Lower leg skin (tissue), 4 donors: ENCODE results near the gene ARHGAP24. TPM values are rescaled to one million over a fixed set of nuclear protein-coding genes. Genes with fewer than 3 reads are reported as not detected.

Experiments
- DNase-seq, 2 donors: peaks; one replicate each; pipeline ENCODE4 v3.0.0-alpha.2; 2019; ENCODE audit warnings: low spot score in 2 of 2
- H3K4me3 ChIP-seq: fragments of 200-600 bp; sonication (generic); 2 replicates; pipeline ENCODE4 v1.5.1; 2017; ENCODE audit warnings: mild to moderate bottlenecking, low read depth; ENCODE audit not compliant: poor library complexity, severe bottlenecking
- CTCF ChIP-seq, 3 donors: fragments of 450-650 bp; IDR thresholded peaks; one replicate each; pipeline ENCODE4 v1.5.1; 2016; ENCODE audit warnings: antibody characterized with exemption in 3 of 3, mild to moderate bottlenecking in 3 of 3, moderate library complexity in 2 of 3
- POLR2A ChIP-seq, 2 donors: fragments of 450-650 bp; IDR thresholded peaks; one replicate each; pipeline ENCODE4 v1.6.1; 2016 to 2017; ENCODE audit warnings: antibody characterized with exemption in 2 of 2, mild to moderate bottlenecking in 1 of 2, moderate library complexity in 1 of 2
- WGBS, 2 donors: methylation state at CpG; one replicate each; pipeline ENCODE4 v1.1.5; 2018; 5-methylcytosine and 5-hydroxymethylcytosine counted together
- intact Hi-C: fragments of 100-400 bp; cut with DNase I; formaldehyde crosslinking; loops from one replicate; pipeline ENCODE4 v1.15.0; 2023; ENCODE audit warnings: low total_unique reads
- total RNA-seq, 4 donors: library from RNA; depleted of rRNA; stranded (reverse); fragments of >200 nt; gene quantifications; one replicate each; pipeline ENCODE4 v1.1.0, GENCODE V29; 2016

The ARHGAP24 gene
- total RNA-seq, 4 donors from 2014 or later, result 13.1 to 58.4 (median 24.0) TPM

- intact Hi-C loops, result no loop called here
- WGBS, 2 donors, result 82 to 95% methylated on average over 1 of the region's 1 CpG
- H3K4me3 ChIP-seq, result no peak overlapping the region
- DNase-seq, result no peak
- TF ChIP-seq CTCF (IDR thresholded peaks at IDR 0.05) (no peak), POLR2A (IDR thresholded peaks at IDR 0.05) (no peak)
Observed at GRCh38 chr4:85883180-85883579, 408.2 kb downstream of the ARHGAP24 start.

- WGBS, 2 donors, result 70% methylated on average over 2 of the region's 2 CpGs
- no peak overlapping the region for H3K4me3 ChIP-seq
- TF ChIP-seq CTCF (IDR thresholded peaks at IDR 0.05) (no peak), POLR2A (IDR thresholded peaks at IDR 0.05) (no peak)
- no peak for DNase-seq
- intact Hi-C loops, result no loop called here
Observed at GRCh38 chr4:85884251-85884650, 409.3 kb downstream of the ARHGAP24 start.

- TF ChIP-seq POLR2A (IDR thresholded peaks at IDR 0.05) (no peak), CTCF (IDR thresholded peaks at IDR 0.05) (no peak)
- H3K4me3 ChIP-seq, result no peak overlapping the region
- no peak for DNase-seq
- intact Hi-C loops, result no loop called here
- 97 to 98% methylated on average over 1 of the region's 1 CpG for WGBS, 2 donors
Observed at GRCh38 chr4:85886665-85887064, 411.7 kb downstream of the ARHGAP24 start.

GRCh38 chr4:85889314-85889713 is 414.4 kb downstream of the ARHGAP24 start:
- TF ChIP-seq POLR2A (IDR thresholded peaks at IDR 0.05), result no peak
- no peak for TF ChIP-seq CTCF (IDR thresholded peaks at IDR 0.05)
- 79 to 87% methylated on average over 3 of the region's 3 CpGs for WGBS, 2 donors
- no peak for DNase-seq
- H3K4me3 ChIP-seq, result no peak overlapping the region
- intact Hi-C loops, result no loop called here

GRCh38 chr4:85895755-85896154 is 420.8 kb downstream of the ARHGAP24 start:
- intact Hi-C loops, result no loop called here
- 96 to 97% methylated on average over 3 of the region's 3 CpGs for WGBS, 2 donors
- TF ChIP-seq POLR2A (IDR thresholded peaks at IDR 0.05) (no peak), CTCF (IDR thresholded peaks at IDR 0.05) (no peak)

GRCh38 chr4:85898231-85898630 is 423.3 kb downstream of the ARHGAP24 start:
- DNase-seq, result no peak
- TF ChIP-seq CTCF (IDR thresholded peaks at IDR 0.05) (no peak), POLR2A (IDR thresholded peaks at IDR 0.05) (no peak)
- intact Hi-C loops, result no loop called here
- 91 to 92% methylated on average over 4 of the region's 4 CpGs for WGBS, 2 donors
- no peak overlapping the region for H3K4me3 ChIP-seq

More at GRCh38 chr4:85895755-85896154, 420.8 kb downstream of the ARHGAP24 start:
- DNase-seq, result no peak
- H3K4me3 ChIP-seq, result no peak overlapping the region
